GM12878 (cell line): ENCODE results near the gene SLC6A7. TPM values are rescaled to one million over a fixed set of nuclear protein-coding genes. Genes with fewer than 3 reads are reported as not detected.

Experiments used
- ATAC-seq: fragments of 200-7000 bp; cut with Tn5 transposase; 3 replicates; pipeline ENCODE4 v1.9.1; 2020; ENCODE audit warnings: mild to moderate bottlenecking, moderate library complexity
- BruUV-seq: library from RNA; stranded (reverse); fragments of 400-500 nt; replicated peaks from 2 replicates; lab custom pipeline; 2021; lab: Mats Ljungman, UMichigan
- CTCF ChIA-PET: fragments of 300-600 bp; sonication (Branson Sonifier 250); formaldehyde crosslinking; extraction: SDS; loops from one replicate; lab custom pipeline; 2021; ENCODE audit warnings: inconsistent platforms; lab: Yijun Ruan, JAX
- POLR2A ChIA-PET: fragments of 350-600 bp; formaldehyde crosslinking; extraction: SDS; loops from one replicate; lab custom pipeline; 2021; ENCODE audit warnings: inconsistent platforms; lab: Charles Lee
- RAD21 ChIA-PET: fragments of 300-600 bp; sonication (Branson Sonifier 250); formaldehyde crosslinking; loops from one replicate; lab custom pipeline; 2023; ENCODE audit warnings: antibody characterized with exemption; ENCODE audit not compliant: unreplicated experiment; lab: Charles Lee
- SMC1A ChIA-PET: fragments of 300-600 bp; sonication (Branson Sonifier 250); formaldehyde crosslinking; loops from one replicate; lab custom pipeline; 2023; ENCODE audit not compliant: unreplicated experiment, uncharacterized antibody; lab: Charles Lee
- DNase-seq: peaks from one replicate; pipeline ENCODE4 v3.0.0-alpha.2; 2011; ENCODE audit warnings: low read depth, low spot score
- FAIRE-seq: peaks from 3 replicates; lab custom pipeline; 2011; peaks lifted over from hg19 to GRCh38; lab: Jason Lieb, UNC
- H2AFZ ChIP-seq: 2 replicates; pipeline ENCODE4 v1.6.0; 2011; ENCODE audit warnings: low read depth, low read length, control low read depth; ENCODE audit not compliant: control insufficient read depth
- H3K27ac ChIP-seq: 2 replicates; pipeline ENCODE4 v1.5.1; 2011; ENCODE audit warnings: control low read depth; ENCODE audit not compliant: control insufficient read depth, insufficient read depth
- H3K27me3 ChIP-seq, 2 experiments: replicated peaks in 1 of 2; 2 replicates each; pipeline versions ENCODE4 v1.6.0 to v1.6.1; 2011; ENCODE audit warnings: low read length in 1 of 2; ENCODE audit not compliant: control insufficient read depth in 2 of 2, insufficient read depth in 2 of 2
- H3K36me3 ChIP-seq, 2 experiments: 2 replicates each; pipeline ENCODE4 v1.5.1; 2011; ENCODE audit warnings: low read length in 1 of 2; ENCODE audit not compliant: control insufficient read depth in 2 of 2, insufficient read depth in 2 of 2
- H3K4me1 ChIP-seq: 2 replicates; pipeline ENCODE4 v1.6.1; 2011; ENCODE audit warnings: mild to moderate bottlenecking, low read length, moderate library complexity, mixed read lengths; ENCODE audit not compliant: control insufficient read depth, insufficient read depth
- H3K4me2 ChIP-seq: 2 replicates; pipeline ENCODE4 v1.6.0; 2011; ENCODE audit warnings: control low read depth; ENCODE audit not compliant: control insufficient read depth, insufficient read depth
- H3K4me3 ChIP-seq: fragments of 200-600 bp; sonication (generic); 2 replicates; pipeline ENCODE4 v1.5.1; 2016
- H3K79me2 ChIP-seq: 2 replicates; pipeline ENCODE4 v1.6.0; 2011; ENCODE audit warnings: low read length; ENCODE audit not compliant: control insufficient read depth, insufficient read depth
- H3K9ac ChIP-seq: 2 replicates; pipeline ENCODE4 v1.8.0; 2011; ENCODE audit warnings: low read length, control low read depth, mixed read lengths; ENCODE audit not compliant: control insufficient read depth, insufficient read depth
- H3K9me3 ChIP-seq: replicated peaks from 3 replicates; pipeline ENCODE4 v1.5.1; 2011; ENCODE audit warnings: mild to moderate bottlenecking, low read length; ENCODE audit not compliant: control insufficient read depth, insufficient read depth
- H4K20me1 ChIP-seq: 2 replicates; pipeline ENCODE4 v1.6.0; 2011; ENCODE audit not compliant: control insufficient read depth, insufficient read depth
- CBFB ChIP-seq: IDR thresholded peaks from 2 replicates; pipeline ENCODE4 v1.6.1; 2016; ENCODE audit warnings: antibody characterized with exemption, low read depth
- MTA2 ChIP-seq: fragments of 450-650 bp; IDR thresholded peaks from 2 replicates; pipeline ENCODE4 v1.6.1; 2016; ENCODE audit warnings: low read depth, mild to moderate bottlenecking, moderate library complexity
- MYC ChIP-seq: IDR thresholded peaks from 2 replicates; pipeline ENCODE4 v1.6.1; 2011; ENCODE audit warnings: mild to moderate bottlenecking, low read length, moderate library complexity, inconsistent platforms; ENCODE audit not compliant: insufficient read depth, insufficient replicate concordance, insufficient read length, severe bottlenecking
- NBN ChIP-seq: fragments of 450-650 bp; IDR thresholded peaks from 2 replicates; pipeline ENCODE4 v1.6.1; 2016
- PRDM15 ChIP-seq: fragments of 450-650 bp; formaldehyde crosslinking; IDR thresholded peaks from 2 replicates; pipeline ENCODE4 v1.4.0; 2020; ENCODE audit warnings: mild to moderate bottlenecking, moderate library complexity
- RAD21 ChIP-seq: IDR thresholded peaks from 2 replicates; pipeline ENCODE4 v1.6.1; 2011; ENCODE audit warnings: mild to moderate bottlenecking, low read depth, low read length, moderate library complexity; ENCODE audit not compliant: insufficient read depth
- RUNX3 ChIP-seq: IDR thresholded peaks from 2 replicates; pipeline ENCODE4 v1.6.1; 2012; ENCODE audit warnings: low read length, inconsistent platforms
- SPI1 ChIP-seq: IDR thresholded peaks from 2 replicates; pipeline ENCODE4 v1.6.1; 2011; ENCODE audit warnings: low read depth, mild to moderate bottlenecking, low read length, moderate library complexity, borderline replicate concordance; ENCODE audit not compliant: insufficient read depth
- ZBED1 ChIP-seq: IDR thresholded peaks from 2 replicates; pipeline ENCODE4 v1.6.1; 2016; ENCODE audit warnings: borderline replicate concordance
- WGBS: methylation state at CpG from one replicate; pipeline ENCODE4 v1.1.6; 2016; ENCODE audit warnings: low lambda C conversion rate; ENCODE audit not compliant: insufficient replicate concordance, insufficient coverage; ENCODE audit errors: missing lambda C conversion rate; 5-methylcytosine and 5-hydroxymethylcytosine counted together
- in situ Hi-C: fragments of 300-500 bp; cut with MboI; formaldehyde crosslinking; loops from 9 replicates; pipeline ENCODE4 v1.14.3; 2018; ENCODE audit warnings: mixed read lengths
- intact Hi-C: fragments of 100-400 bp; cut with micrococcal nuclease; formaldehyde crosslinking; loops from one replicate; pipeline ENCODE4 v1.14.2; 2022; ENCODE audit not compliant: unreplicated experiment
- polyA plus RNA-seq, 11 experiments: library from polyadenylated mRNA; depleted of rRNA in 4 of 11; unstranded in 6 of 11; stranded (reverse) in 5 of 11; fragments of >200 nt; fragmentation: Nextera tagmentation in 4 of 11; fragmentation: Illumina TruSeq in 1 of 11; extraction: Ambion mirVana in 4 of 11; extraction: Trizol in 1 of 11; gene quantifications; 1 replicate in 1 of 11; 2 replicates in 10 of 11; pipeline versions ENCODE4 v1.2.1 to v1.2.3, GENCODE V29; 2011 to 2016; ENCODE audit warnings: inconsistent platforms in 2 of 11, missing spikeins in 2 of 11, low read depth in 1 of 11
- total RNA-seq, 4 experiments: library from RNA; depleted of rRNA in 3 of 4; stranded (reverse); fragments of >200 nt in 3 of 4; fragmentation: Illumina TruSeq in 1 of 4; extraction: Trizol in 1 of 4; gene quantifications; 2 replicates each; pipeline versions ENCODE4 v1.2.1 to v1.2.3, GENCODE V29; 2013 to 2021

SLC6A7 gene
- total and polyA plus RNA-seq, 10 of the 15 experiments (the other 5 are each of a cell fraction or from before 2014, with no cell fraction given), result 0.01 to 0.15 (median 0.06) TPM; not detected in 7

- H3K9me3 ChIP-seq, result no peaks in the 10 kb centered on the region
- ChIA-PET RAD21 (no interaction called here), SMC1A (no interaction called here), POLR2A (no interaction called here), CTCF (interaction anchor here (1.6 kb wide), 1 partner anchor 8 kb away, joined by 5 read pairs; no protein-coding TSS in a partner anchor)
- intact Hi-C loops (no loop called here), in situ Hi-C loops (no loop called here)
- H3K4me1 ChIP-seq, result no peaks in the 10 kb centered on the region
- H2AFZ ChIP-seq, result no peak overlapping the region
- H3K79me2 ChIP-seq, result no peaks in the 10 kb centered on the region
- no peak overlapping the region for H3K4me2 ChIP-seq
- no TSS peak for BruUV-seq
- H3K27ac ChIP-seq, result no peak overlapping the region
- DNase-seq (no peak), FAIRE-seq (no peak)
- no peaks in the 10 kb centered on the region for H4K20me1 ChIP-seq
- no peak overlapping the region for H3K9ac ChIP-seq
- H3K4me3 ChIP-seq, result no peak overlapping the region
- no peaks in the 10 kb centered on the region; a peak in 1 of 4 replicates for H3K27me3 ChIP-seq
- WGBS, result 21% methylated on average over 12 of the region's 12 CpGs
- no peaks in the 10 kb centered on the region for H3K36me3 ChIP-seq
- TF ChIP-seq RUNX3 (no peak), CBFB (no peak), ZBED1 (no peak), MYC (no peak), MTA2 (no peak), PRDM15 (CRISPR knock-in tag) (no peak), RAD21 (no peak), NBN (no peak), SPI1 (no peak)
- TF ChIP-seq, all 136 proteins: peak for 0
- ATAC-seq, result no peak
Observed at GRCh38 chr5:150183436-150183835, 6.4 kb upstream of the SLC6A7 start.
